Measurements from ENCODE around the gene SYNGR2.

Gene SYNGR2

GRCh38 chr17:78143214-78144146, 24.9 kb upstream of the SYNGR2 start:
- no peak for DNase-seq (ENCODE audit: low read depth, low spot score)

- DNase-seq (ENCODE audit: low read depth, low spot score): peak; percentile 89
Observed at GRCh38 chr17:78144147-78144719, 24.1 kb upstream of the SYNGR2 start.

- DNase-seq (ENCODE audit: low read depth, low spot score): no peak
Observed at GRCh38 chr17:78144736-78145641, 23.4 kb upstream of the SYNGR2 start.

- no peak for DNase-seq (ENCODE audit: low read depth, low spot score)
Observed at GRCh38 chr17:78146471-78146869, 21.9 kb upstream of the SYNGR2 start.

- DNase-seq (ENCODE audit: low read depth, low spot score): no peak
Observed at GRCh38 chr17:78146881-78147280, 21.5 kb upstream of the SYNGR2 start.

- no peak for DNase-seq (ENCODE audit: low read depth, low spot score)
Observed at GRCh38 chr17:78147315-78147998, 20.9 kb upstream of the SYNGR2 start.

- DNase-seq (ENCODE audit: low read depth, low spot score): no peak
Observed at GRCh38 chr17:78148286-78149016, 19.9 kb upstream of the SYNGR2 start.

GRCh38 chr17:78151514-78152008, 16.8 kb upstream of the SYNGR2 start:
- DNase-seq (ENCODE audit: low read depth, low spot score): no peak

GRCh38 chr17:78154903-78155811, 13.2 kb upstream of the SYNGR2 start:
- no peak for DNase-seq (ENCODE audit: low read depth, low spot score)

- no peak for DNase-seq (ENCODE audit: low read depth, low spot score)
Observed at GRCh38 chr17:78159575-78160158, 8.7 kb upstream of the SYNGR2 start.

- DNase-seq (ENCODE audit: low read depth, low spot score): no peak
Observed at GRCh38 chr17:78163881-78164747, 4.3 kb upstream of the SYNGR2 start.

GRCh38 chr17:78164748-78165607, 3.4 kb upstream of the SYNGR2 start:
- no peak for DNase-seq (ENCODE audit: low read depth, low spot score)

GRCh38 chr17:78166416-78166815, 2.0 kb upstream of the SYNGR2 start:
- DNase-seq (ENCODE audit: low read depth, low spot score): no peak

- DNase-seq (ENCODE audit: low read depth, low spot score): no peak
Observed at GRCh38 chr17:78168903-78169793, 767 bp downstream of the SYNGR2 start.

- no peak for DNase-seq (ENCODE audit: low read depth, low spot score)
Observed at GRCh38 chr17:78170692-78171590, 2.6 kb downstream of the SYNGR2 start.

Data from smooth muscle cell of the brain vasculature (primary cell).